ENCODE results near the gene SDF2L1.

The SDF2L1 gene

DNA sequence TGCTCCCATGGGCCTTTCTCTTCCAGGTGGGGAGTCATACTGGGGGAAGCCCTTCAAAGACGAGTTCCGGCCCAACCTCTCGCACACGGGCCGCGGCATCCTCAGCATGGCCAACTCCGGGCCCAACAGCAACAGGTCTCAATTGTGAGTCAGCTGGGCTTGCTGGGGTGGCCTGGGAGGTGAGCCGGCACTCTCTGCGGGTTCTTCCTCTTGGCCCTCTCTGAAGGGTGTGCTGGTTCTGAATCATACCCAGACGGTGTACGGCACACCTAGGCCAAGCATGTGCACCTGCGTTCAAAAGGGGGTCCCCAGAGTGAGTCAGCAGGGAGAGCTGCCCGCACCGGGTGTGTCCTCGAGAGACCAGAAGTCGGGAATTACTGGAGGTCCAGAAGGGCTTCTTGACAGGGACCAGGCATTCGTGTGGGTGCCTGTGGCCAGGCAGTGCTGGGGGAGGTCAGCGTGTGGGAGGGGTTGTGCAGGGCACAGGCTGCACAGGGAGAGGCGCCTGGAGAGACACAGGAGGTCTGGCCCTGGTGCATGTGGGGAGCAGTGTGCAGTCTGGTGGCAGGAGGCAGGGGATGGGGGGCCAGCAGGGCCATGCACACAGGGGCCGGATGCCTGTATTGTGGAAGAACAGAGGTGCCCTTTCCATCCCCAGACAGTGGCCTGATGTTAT lies 46.7 kb downstream of the SDF2L1 start:
- ATAC-seq = no peak
- TF ChIP-seq CREB5 (CRISPR knock-in tag; IDR thresholded peaks at IDR 0.05; ENCODE audit: low read depth) (no peak), ZC3H10 (CRISPR knock-in tag; IDR thresholded peaks at IDR 0.05) (no peak), OSR1 (CRISPR knock-in tag; IDR thresholded peaks at IDR 0.05) (no peak), ARNTL (CRISPR knock-in tag; IDR thresholded peaks at IDR 0.05; ENCODE audit: borderline replicate concordance, low read depth) (no peak), BACH2 (CRISPR knock-in tag; IDR thresholded peaks at IDR 0.05; ENCODE audit: borderline replicate concordance) (no peak), ESRRG (CRISPR knock-in tag; IDR thresholded peaks at IDR 0.05) (no peak), POU6F1 (CRISPR knock-in tag; IDR thresholded peaks at IDR 0.05; ENCODE audit: borderline replicate concordance, low read depth) (no peak), ZNF565 (CRISPR knock-in tag; conservative IDR thresholded peaks at IDR 0.05; ENCODE audit: low read depth) (no peak), TCF4 (CRISPR knock-in tag; IDR thresholded peaks at IDR 0.05; ENCODE audit: borderline replicate concordance) (no peak), ZNF70 (CRISPR knock-in tag; IDR thresholded peaks at IDR 0.05) (no peak), ZFP30 (CRISPR knock-in tag; IDR thresholded peaks at IDR 0.05) (no peak), RARB (CRISPR knock-in tag; IDR thresholded peaks at IDR 0.05) (no peak), CSDC2 (CRISPR knock-in tag; IDR thresholded peaks at IDR 0.05) (no peak), PATZ1 (CRISPR knock-in tag; IDR thresholded peaks at IDR 0.05; ENCODE audit: borderline replicate concordance) (no peak), ZNF8 (CRISPR knock-in tag; IDR thresholded peaks at IDR 0.05) (no peak)
- TF ChIP-seq, protein P1, sequence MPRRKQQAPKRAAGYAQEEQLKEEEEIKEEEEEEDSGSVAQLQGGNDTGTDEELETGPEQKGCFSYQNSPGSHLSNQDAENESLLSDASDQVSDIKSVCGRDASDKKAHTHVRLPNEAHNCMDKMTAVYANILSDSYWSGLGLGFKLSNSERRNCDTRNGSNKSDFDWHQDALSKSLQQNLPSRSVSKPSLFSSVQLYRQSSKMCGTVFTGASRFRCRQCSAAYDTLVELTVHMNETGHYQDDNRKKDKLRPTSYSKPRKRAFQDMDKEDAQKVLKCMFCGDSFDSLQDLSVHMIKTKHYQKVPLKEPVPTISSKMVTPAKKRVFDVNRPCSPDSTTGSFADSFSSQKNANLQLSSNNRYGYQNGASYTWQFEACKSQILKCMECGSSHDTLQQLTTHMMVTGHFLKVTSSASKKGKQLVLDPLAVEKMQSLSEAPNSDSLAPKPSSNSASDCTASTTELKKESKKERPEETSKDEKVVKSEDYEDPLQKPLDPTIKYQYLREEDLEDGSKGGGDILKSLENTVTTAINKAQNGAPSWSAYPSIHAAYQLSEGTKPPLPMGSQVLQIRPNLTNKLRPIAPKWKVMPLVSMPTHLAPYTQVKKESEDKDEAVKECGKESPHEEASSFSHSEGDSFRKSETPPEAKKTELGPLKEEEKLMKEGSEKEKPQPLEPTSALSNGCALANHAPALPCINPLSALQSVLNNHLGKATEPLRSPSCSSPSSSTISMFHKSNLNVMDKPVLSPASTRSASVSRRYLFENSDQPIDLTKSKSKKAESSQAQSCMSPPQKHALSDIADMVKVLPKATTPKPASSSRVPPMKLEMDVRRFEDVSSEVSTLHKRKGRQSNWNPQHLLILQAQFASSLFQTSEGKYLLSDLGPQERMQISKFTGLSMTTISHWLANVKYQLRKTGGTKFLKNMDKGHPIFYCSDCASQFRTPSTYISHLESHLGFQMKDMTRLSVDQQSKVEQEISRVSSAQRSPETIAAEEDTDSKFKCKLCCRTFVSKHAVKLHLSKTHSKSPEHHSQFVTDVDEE (CRISPR knock-in tag; IDR thresholded peaks at IDR 0.05) = no peak
- TF ChIP-seq, protein P2, sequence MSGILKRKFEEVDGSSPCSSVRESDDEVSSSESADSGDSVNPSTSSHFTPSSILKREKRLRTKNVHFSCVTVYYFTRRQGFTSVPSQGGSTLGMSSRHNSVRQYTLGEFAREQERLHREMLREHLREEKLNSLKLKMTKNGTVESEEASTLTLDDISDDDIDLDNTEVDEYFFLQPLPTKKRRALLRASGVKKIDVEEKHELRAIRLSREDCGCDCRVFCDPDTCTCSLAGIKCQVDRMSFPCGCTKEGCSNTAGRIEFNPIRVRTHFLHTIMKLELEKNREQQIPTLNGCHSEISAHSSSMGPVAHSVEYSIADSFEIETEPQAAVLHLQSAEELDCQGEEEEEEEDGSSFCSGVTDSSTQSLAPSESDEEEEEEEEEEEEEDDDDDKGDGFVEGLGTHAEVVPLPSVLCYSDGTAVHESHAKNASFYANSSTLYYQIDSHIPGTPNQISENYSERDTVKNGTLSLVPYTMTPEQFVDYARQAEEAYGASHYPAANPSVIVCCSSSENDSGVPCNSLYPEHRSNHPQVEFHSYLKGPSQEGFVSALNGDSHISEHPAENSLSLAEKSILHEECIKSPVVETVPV (CRISPR knock-in tag; IDR thresholded peaks at IDR 0.05) = no peak

- TF ChIP-seq SNAI2 (CRISPR knock-in tag; IDR thresholded peaks at IDR 0.05) = no peak
- no peak for TF ChIP-seq POU6F1 (CRISPR knock-in tag; IDR thresholded peaks at IDR 0.05; ENCODE audit: borderline replicate concordance, low read depth)
- TF ChIP-seq, protein P1 (CRISPR knock-in tag; IDR thresholded peaks at IDR 0.05) = no peak
- TF ChIP-seq TCF4 (CRISPR knock-in tag; IDR thresholded peaks at IDR 0.05; ENCODE audit: borderline replicate concordance) = no peak
- no peak for TF ChIP-seq ZC3H10 (CRISPR knock-in tag; IDR thresholded peaks at IDR 0.05)
- no peak for TF ChIP-seq ZFP30 (CRISPR knock-in tag; IDR thresholded peaks at IDR 0.05)
- no peak for TF ChIP-seq RARB (CRISPR knock-in tag; IDR thresholded peaks at IDR 0.05)
- TF ChIP-seq ESRRG (CRISPR knock-in tag; IDR thresholded peaks at IDR 0.05) = no peak
- TF ChIP-seq TOX (CRISPR knock-in tag; IDR thresholded peaks at IDR 0.05; ENCODE audit: borderline replicate concordance) = no peak
- no peak for TF ChIP-seq BACH2 (CRISPR knock-in tag; IDR thresholded peaks at IDR 0.05; ENCODE audit: borderline replicate concordance)
- TF ChIP-seq OSR1 (CRISPR knock-in tag; IDR thresholded peaks at IDR 0.05) = no peak
- TF ChIP-seq CREB5 (CRISPR knock-in tag; IDR thresholded peaks at IDR 0.05; ENCODE audit: low read depth) = no peak
- TF ChIP-seq, protein P2 (CRISPR knock-in tag; IDR thresholded peaks at IDR 0.05) = no peak
- no peak for TF ChIP-seq GLIS3 (CRISPR knock-in tag; IDR thresholded peaks at IDR 0.05)
Observed at GRCh38 chr22:21690401-21690801, 48.3 kb downstream of the SDF2L1 start.

More at GRCh38 chr22:21690401-21690801, 48.3 kb downstream of the SDF2L1 start:
- no peak for ATAC-seq
